Colon (tissue), 2 donors: ENCODE results near the gene MYL5.
"Not testable (repeated sequence)": the region's sequence is repeated elsewhere in the genome, so short reads cannot be mapped to it uniquely, and the experiment has no call there.

Experiments used
- FAIRE-seq: peaks from 2 replicates; lab custom pipeline; 2012; peaks lifted over from hg19 to GRCh38; lab: Jason Lieb, UNC
- donor health status: control.
- donor health status: control.

The MYL5 gene

DNA sequence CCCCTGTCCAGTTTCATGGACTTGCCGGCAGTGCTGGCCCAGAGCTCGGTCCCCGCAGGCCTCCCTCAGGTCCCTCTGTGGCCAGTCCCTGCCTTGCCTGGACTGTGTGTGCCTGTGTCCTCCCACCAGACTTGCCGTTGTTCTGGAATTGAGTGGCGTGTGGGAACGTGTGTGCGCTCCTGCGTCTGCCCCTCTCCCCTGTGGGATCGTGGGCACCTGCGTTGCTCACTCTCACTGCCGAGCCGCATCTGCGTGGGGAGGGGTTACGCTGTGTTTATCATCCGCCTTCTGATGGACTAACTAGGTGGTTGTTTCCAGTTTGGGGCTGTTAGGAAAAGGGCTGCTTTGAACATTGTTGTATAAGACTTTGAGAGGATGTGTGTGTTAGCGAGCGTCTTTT is 52.5 kb downstream of the MYL5 start:
- no peak for FAIRE-seq

DNA sequence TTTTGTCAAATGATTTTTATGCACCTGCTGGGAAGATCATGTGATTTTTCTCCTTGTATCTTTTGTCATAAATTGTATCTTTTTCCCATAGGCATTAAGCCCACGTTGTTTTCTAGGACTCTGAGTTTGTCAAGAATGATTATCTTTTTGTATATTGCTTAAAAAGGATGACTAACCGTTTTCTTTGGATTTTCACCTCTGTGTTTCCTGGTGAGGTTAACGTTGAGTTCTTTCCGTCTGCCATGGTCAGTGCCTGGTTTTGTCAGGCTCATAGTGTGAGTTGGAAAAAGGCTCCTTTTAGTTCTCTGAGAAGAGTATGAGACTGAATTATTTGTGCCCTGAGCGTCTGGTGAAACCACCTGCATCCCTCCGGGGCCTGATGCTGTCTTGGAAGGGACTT is 53.2 kb downstream of the MYL5 start:
- no peak for FAIRE-seq

DNA sequence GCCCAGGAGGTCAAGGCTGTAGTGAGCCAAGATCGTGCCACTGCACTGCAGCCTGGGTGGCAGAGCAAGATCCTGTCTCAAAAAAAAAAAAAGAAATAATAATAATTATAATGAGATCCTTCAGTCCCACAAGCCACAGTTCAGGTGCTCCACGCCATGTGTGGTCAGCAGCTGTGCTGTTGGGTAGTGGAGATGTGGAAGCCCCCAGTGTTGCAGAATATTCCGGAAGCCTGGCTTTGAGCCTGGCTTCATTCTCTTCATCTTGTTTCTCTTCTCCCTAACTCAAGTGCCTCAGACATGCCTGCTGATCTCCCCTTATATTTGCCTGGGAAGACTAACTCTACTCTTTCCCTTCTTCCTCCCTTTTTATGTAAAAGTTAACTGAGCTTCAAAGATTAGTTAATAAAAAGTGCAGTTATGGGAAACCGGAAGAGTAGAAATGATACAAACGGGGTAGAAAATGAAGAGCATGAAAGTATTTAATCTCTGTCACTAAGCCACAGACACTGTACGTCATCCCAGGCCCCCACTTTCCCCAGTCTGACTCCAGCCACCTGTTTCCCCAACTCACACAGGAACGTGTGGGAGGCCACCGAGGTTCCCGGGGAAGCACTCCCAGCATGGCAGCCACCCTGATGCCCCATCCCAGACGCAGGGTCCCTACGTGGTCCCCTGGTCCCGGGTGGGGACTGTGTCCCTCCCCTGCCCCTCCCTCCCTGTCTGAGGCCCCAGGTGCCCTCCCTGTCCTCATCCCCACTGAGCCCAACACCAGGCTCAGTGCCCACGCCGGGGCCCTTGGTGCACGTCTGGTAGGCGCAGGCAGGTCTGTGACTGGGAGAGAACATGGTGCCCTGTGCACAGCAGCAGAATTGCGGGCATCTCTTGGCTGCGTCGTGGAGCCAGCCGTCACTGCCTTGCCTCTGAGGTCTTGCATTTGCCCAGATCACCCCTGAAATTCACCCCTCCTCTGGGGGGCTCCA is 55.3 kb downstream of the MYL5 start:
- no peak for FAIRE-seq

DNA sequence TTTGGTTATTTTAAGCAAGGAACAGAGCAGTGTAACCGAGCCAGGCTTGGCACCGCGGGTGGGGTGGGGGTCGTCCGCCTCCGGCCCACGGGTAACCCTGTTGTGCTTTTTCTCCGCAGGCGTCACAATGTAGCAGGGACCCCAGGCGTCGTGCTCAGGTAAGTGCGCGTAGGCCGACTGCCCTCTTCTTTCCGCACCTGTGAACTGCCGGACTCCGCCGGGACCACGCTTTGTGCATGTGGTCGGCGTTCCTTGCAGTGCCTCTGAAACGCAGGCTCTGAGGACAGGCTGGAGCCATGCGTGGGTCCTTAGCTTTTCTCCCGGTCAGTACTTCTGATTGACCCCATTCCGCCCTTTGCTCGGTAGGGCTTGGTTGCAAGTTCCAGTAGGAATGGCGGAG is 56.2 kb downstream of the MYL5 start:
- FAIRE-seq: no peak

DNA sequence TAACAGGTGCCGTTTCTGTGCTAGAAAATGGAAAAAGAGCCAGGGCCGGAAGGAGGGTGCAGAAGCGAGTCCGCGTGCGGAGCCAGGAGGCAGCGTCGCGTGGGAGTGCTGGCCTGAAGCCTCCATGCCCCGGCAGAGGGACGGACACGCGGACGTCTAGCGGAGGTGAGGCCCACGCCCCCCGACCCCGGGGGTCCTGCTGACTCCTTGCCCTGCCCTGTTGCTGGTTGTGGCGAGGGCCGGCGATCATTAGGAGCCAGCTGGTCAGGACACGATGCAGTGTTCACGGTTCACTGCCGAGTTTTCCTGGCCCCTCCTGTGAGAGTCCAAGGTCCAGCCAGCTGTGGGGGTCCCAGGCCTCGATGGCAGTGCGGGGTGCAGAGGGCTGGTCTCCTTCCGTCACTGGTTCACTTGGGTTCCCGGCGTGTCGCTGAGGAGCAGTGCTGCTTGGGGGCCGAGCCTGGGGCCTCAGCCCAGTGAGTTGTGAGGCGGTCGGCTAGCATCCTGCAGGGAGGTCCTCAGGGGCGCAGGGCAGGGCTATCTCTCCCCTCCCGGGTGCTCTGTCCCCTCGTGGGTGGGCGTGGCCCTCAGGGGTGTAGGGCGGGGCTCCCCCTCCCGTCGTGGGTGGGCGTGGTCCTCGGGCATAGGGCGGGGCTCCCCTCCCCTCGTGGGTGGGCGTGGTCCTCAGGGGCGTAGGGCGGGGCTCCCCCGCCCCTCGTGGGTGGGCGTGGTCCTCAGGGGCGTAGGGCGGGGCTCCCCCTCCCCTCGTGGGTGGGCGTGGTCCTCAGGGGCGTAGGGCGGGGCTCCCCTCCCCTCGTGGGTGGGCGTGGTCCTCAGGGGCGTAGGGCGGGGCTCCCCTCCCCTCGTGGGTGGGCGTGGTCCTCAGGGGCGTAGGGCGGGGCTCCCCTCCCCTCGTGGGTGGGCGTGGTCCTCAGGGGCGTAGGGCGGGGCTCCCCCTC is 56.9 kb downstream of the MYL5 start:
- not testable (repeated sequence) for FAIRE-seq
